OCI-LY1 (cell line): Measurements from ENCODE around the gene TRIM37.

ENCODE experiments used
- H2AFZ ChIP-seq: fragments of 200-600 bp; sonication (generic), shearing (Covaris generic); 2 replicates; pipeline ENCODE4 v1.6.0; 2014; ENCODE audit warnings: antibody characterized with exemption, mild to moderate bottlenecking, low read length
- H3F3A ChIP-seq: fragments of 200-600 bp; sonication (generic), shearing (Covaris generic); 2 replicates; pipeline ENCODE4 v1.6.0; 2014; ENCODE audit warnings: mild to moderate bottlenecking, antibody characterized with exemption, low read length, moderate library complexity; ENCODE audit not compliant: insufficient read depth
- H3K27ac ChIP-seq: fragments of 200-600 bp; sonication (generic); 2 replicates; pipeline ENCODE4 v1.5.1; 2014; ENCODE audit warnings: low read length, mixed run types, mild to moderate bottlenecking, low read depth; ENCODE audit not compliant: poor library complexity, severe bottlenecking
- H3K27me3 ChIP-seq: fragments of 200-600 bp; sonication (generic); 2 replicates; pipeline ENCODE4 v1.6.0; 2014; ENCODE audit warnings: antibody characterized with exemption, mild to moderate bottlenecking, low read length, moderate library complexity; ENCODE audit not compliant: insufficient read depth
- H3K36me3 ChIP-seq: fragments of 200-600 bp; sonication (generic); 2 replicates; pipeline ENCODE4 v1.6.1; 2014; ENCODE audit warnings: mild to moderate bottlenecking, antibody characterized with exemption, low read length, moderate library complexity, mixed read lengths; ENCODE audit not compliant: insufficient read depth
- H3K4me1 ChIP-seq: fragments of 200-600 bp; sonication (generic); 2 replicates; pipeline ENCODE4 v1.5.1; 2014; ENCODE audit warnings: mild to moderate bottlenecking, low read length, moderate library complexity; ENCODE audit not compliant: insufficient read depth, severe bottlenecking
- H3K4me2 ChIP-seq: fragments of 200-600 bp; sonication (generic), shearing (Covaris generic); 2 replicates; pipeline ENCODE4 v1.6.1; 2014; ENCODE audit warnings: low read length
- H3K4me3 ChIP-seq: fragments of 200-600 bp; sonication (generic); 2 replicates; pipeline ENCODE4 v1.5.1; 2014; ENCODE audit warnings: low read length, low read depth, mild to moderate bottlenecking, mixed read lengths; ENCODE audit not compliant: poor library complexity, severe bottlenecking
- H3K79me2 ChIP-seq: fragments of 200-600 bp; shearing (Covaris generic); 2 replicates; pipeline ENCODE4 v1.6.1; 2016; ENCODE audit warnings: mixed run types, low read length, mixed read lengths; ENCODE audit not compliant: insufficient read depth
- H3K9ac ChIP-seq: fragments of 200-600 bp; sonication (generic), shearing (Covaris generic); 2 replicates; pipeline ENCODE4 v1.6.1; 2014; ENCODE audit warnings: mild to moderate bottlenecking, low read length, mixed read lengths
- H3K9me2 ChIP-seq: fragments of 200-600 bp; sonication (generic), shearing (Covaris generic); 2 replicates; pipeline ENCODE4 v1.6.1; 2014; ENCODE audit warnings: low read depth, mild to moderate bottlenecking, low read length, mixed read lengths
- H3K9me3 ChIP-seq: fragments of 200-600 bp; shearing (Covaris generic); 2 replicates; pipeline ENCODE4 v1.6.1; 2014; ENCODE audit warnings: low read length, mixed read lengths
- H4K20me1 ChIP-seq: fragments of 200-600 bp; sonication (generic), shearing (Covaris generic); 2 replicates; pipeline ENCODE4 v1.6.0; 2016; ENCODE audit warnings: mild to moderate bottlenecking, low read length; ENCODE audit not compliant: insufficient read depth
- EZH2 ChIP-seq: fragments of 200-600 bp; sonication (generic), shearing (Covaris generic); IDR thresholded peaks from 2 replicates; pipeline ENCODE4 v1.8.0; 2017; ENCODE audit warnings: borderline replicate concordance, mixed run types, mild to moderate bottlenecking, antibody characterized with exemption, low read length, moderate library complexity, mixed read lengths
- TF ChIP-seq, protein P1 (sequence below): fragments of 200-600 bp; sonication (generic), shearing (Covaris generic); IDR thresholded peaks from 2 replicates; pipeline ENCODE4 v1.5.1; 2017; ENCODE audit warnings: mild to moderate bottlenecking, antibody characterized with exemption, low read length, moderate library complexity, mixed read lengths

TRIM37 gene

DNA sequence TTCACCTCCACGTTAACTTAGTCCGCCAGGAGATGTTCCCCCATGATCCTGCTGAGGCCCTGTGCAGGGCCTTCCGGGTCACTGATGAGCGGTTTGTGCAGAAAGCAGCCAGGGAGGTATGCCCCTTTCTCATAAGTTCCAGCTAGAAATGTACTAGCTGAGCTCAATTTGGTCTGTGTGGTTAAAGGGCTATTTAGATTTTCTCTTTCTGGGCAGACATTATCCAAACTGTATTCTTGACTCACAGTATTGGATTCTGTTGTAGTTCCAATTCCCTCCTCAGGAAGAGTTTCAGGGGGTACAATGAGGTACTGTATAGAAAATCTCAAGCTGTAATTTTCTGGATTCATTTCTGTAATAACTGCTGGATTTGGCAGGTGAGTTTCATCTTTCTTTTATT, 137.1 kb downstream of the TRIM37 start:
- Histone ChIP-seq H3K79me2 (no peaks in the 10 kb centered on the region), H3K27ac (no peak overlapping the region)

DNA sequence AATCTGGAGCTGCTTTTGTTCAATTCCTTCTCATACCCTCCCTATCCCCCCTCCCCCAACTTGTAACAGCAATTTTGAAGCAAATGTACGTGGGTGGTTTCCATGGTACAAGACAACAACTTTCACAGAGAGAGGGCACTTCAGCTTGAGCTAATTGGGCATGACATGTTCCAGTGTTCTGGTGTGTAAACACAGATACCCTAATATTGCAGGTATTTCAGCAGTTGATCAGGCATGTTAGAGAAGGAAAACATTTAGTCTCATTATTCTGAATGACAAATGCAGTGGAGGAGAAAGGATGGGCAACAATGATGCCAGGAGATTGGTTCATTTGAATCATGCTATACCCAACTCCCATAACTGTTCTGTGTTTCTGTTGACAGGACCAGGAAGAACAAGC, 137.5 kb downstream of the TRIM37 start:
- no peaks in the 10 kb centered on the region for H3K27me3 ChIP-seq
- H3K4me3 ChIP-seq, result no peak overlapping the region
- no peaks in the 10 kb centered on the region for H3K79me2 ChIP-seq
- TF ChIP-seq EZH2, result no peak
- TF ChIP-seq, protein P1, sequence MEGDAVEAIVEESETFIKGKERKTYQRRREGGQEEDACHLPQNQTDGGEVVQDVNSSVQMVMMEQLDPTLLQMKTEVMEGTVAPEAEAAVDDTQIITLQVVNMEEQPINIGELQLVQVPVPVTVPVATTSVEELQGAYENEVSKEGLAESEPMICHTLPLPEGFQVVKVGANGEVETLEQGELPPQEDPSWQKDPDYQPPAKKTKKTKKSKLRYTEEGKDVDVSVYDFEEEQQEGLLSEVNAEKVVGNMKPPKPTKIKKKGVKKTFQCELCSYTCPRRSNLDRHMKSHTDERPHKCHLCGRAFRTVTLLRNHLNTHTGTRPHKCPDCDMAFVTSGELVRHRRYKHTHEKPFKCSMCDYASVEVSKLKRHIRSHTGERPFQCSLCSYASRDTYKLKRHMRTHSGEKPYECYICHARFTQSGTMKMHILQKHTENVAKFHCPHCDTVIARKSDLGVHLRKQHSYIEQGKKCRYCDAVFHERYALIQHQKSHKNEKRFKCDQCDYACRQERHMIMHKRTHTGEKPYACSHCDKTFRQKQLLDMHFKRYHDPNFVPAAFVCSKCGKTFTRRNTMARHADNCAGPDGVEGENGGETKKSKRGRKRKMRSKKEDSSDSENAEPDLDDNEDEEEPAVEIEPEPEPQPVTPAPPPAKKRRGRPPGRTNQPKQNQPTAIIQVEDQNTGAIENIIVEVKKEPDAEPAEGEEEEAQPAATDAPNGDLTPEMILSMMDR, result no peak
- H4K20me1 ChIP-seq, result no peaks in the 10 kb centered on the region
- no peaks in the 10 kb centered on the region for H3K9me2 ChIP-seq
- no peak overlapping the region for H3K4me2 ChIP-seq
- no peak overlapping the region for H2AFZ ChIP-seq
- peaks cover 2% of the 10 kb centered on the region for H3K4me1 ChIP-seq
- H3K27ac ChIP-seq, result no peak overlapping the region
- no peaks in the 10 kb centered on the region for H3F3A ChIP-seq
- no peaks in the 10 kb centered on the region for H3K9me3 ChIP-seq
- H3K36me3 ChIP-seq, result no peaks in the 10 kb centered on the region
- H3K9ac ChIP-seq, result no peak overlapping the region

More for the DNA sequence above, 137.1 kb downstream of the TRIM37 start:
- H3F3A ChIP-seq, result no peaks in the 10 kb centered on the region
- H3K4me1 ChIP-seq, result peaks cover 7% of the 10 kb centered on the region
- H3K9me2 ChIP-seq, result no peaks in the 10 kb centered on the region
- no peak overlapping the region for H3K4me3 ChIP-seq
- no peak overlapping the region for H3K9ac ChIP-seq
- H3K27me3 ChIP-seq, result no peaks in the 10 kb centered on the region
- no peaks in the 10 kb centered on the region for H4K20me1 ChIP-seq
- no peak overlapping the region for H3K4me2 ChIP-seq
- no peaks in the 10 kb centered on the region for H3K36me3 ChIP-seq
- no peaks in the 10 kb centered on the region for H3K9me3 ChIP-seq
- H2AFZ ChIP-seq, result no peak overlapping the region
- TF ChIP-seq, protein P1, result no peak
- no peak for TF ChIP-seq EZH2

DNA sequence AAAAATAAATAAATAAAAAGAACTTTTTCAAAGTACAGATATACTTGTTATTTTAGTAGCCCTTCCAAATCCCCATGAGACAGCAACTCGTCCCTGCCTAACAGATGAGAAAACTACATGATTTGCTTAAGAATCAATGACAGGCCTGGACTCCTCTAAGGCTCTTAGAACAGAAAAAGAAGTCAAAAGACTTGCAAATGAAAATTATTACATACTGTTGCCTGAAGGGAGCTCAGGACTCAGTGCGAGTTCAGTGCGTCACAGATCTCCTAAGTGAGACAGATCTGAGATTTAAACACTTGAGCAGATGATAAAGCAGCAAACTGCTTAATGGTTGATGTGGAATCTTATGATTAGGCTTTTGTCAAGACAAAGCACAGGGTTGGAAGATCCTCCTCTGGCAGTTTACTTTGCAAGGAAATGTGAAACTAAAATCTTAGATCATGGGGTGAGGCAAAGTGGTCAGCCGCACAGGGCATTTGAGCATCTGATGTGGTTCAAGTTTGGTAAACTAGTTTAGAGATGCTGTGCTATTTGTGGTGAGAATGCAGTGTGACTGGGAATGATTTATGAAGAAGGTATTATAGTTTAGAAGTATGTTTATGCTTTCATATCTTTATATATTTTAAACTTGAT, 138.1 kb downstream of the TRIM37 start:
- no peak overlapping the region for H3K9ac ChIP-seq
- no peaks in the 10 kb centered on the region for H3K9me2 ChIP-seq
- no peaks in the 10 kb centered on the region for H3K36me3 ChIP-seq
- H2AFZ ChIP-seq, result no peak overlapping the region
- no peaks in the 10 kb centered on the region for H3K9me3 ChIP-seq
- H3K4me1 ChIP-seq, result no peaks in the 10 kb centered on the region
- H3F3A ChIP-seq, result no peaks in the 10 kb centered on the region
- H3K4me3 ChIP-seq, result no peak overlapping the region
- H3K79me2 ChIP-seq, result no peaks in the 10 kb centered on the region
- no peaks in the 10 kb centered on the region for H3K27me3 ChIP-seq
- no peaks in the 10 kb centered on the region for H4K20me1 ChIP-seq
- TF ChIP-seq, protein P1, result no peak
- TF ChIP-seq EZH2, result no peak
- no peak overlapping the region for H3K4me2 ChIP-seq
- no peak overlapping the region for H3K27ac ChIP-seq
